GM12878 (cell line): ENCODE measurements around the gene ZCCHC8. TPM values are rescaled to one million over a fixed set of nuclear protein-coding genes. Genes with fewer than 3 reads are reported as not detected.

Experiments
- ATAC-seq: fragments of 200-7000 bp; cut with Tn5 transposase; 3 replicates; pipeline ENCODE4 v1.9.1; 2020; ENCODE audit warnings: mild to moderate bottlenecking, moderate library complexity
- BruUV-seq: library from RNA; stranded (reverse); fragments of 400-500 nt; replicated peaks from 2 replicates; lab custom pipeline; 2021; lab: Mats Ljungman, UMichigan
- CTCF ChIA-PET: fragments of 300-600 bp; sonication (Branson Sonifier 250); formaldehyde crosslinking; extraction: SDS; loops from one replicate; lab custom pipeline; 2021; ENCODE audit warnings: inconsistent platforms; lab: Yijun Ruan, JAX
- POLR2A ChIA-PET: fragments of 350-600 bp; formaldehyde crosslinking; extraction: SDS; loops from one replicate; lab custom pipeline; 2021; ENCODE audit warnings: inconsistent platforms; lab: Charles Lee
- RAD21 ChIA-PET: fragments of 300-600 bp; sonication (Branson Sonifier 250); formaldehyde crosslinking; loops from one replicate; lab custom pipeline; 2023; ENCODE audit warnings: antibody characterized with exemption; ENCODE audit not compliant: unreplicated experiment; lab: Charles Lee
- SMC1A ChIA-PET: fragments of 300-600 bp; sonication (Branson Sonifier 250); formaldehyde crosslinking; loops from one replicate; lab custom pipeline; 2023; ENCODE audit not compliant: unreplicated experiment, uncharacterized antibody; lab: Charles Lee
- DNase-seq: peaks from one replicate; pipeline ENCODE4 v3.0.0-alpha.2; 2011; ENCODE audit warnings: low read depth, low spot score
- FAIRE-seq: peaks from 3 replicates; lab custom pipeline; 2011; peaks lifted over from hg19 to GRCh38; lab: Jason Lieb, UNC
- H2AFZ ChIP-seq: 2 replicates; pipeline ENCODE4 v1.6.0; 2011; ENCODE audit warnings: low read depth, low read length, control low read depth; ENCODE audit not compliant: control insufficient read depth
- H3K27ac ChIP-seq: 2 replicates; pipeline ENCODE4 v1.5.1; 2011; ENCODE audit warnings: control low read depth; ENCODE audit not compliant: control insufficient read depth, insufficient read depth
- H3K27me3 ChIP-seq, 2 experiments: replicated peaks in 1 of 2; 2 replicates each; pipeline versions ENCODE4 v1.6.0 to v1.6.1; 2011; ENCODE audit warnings: low read length in 1 of 2; ENCODE audit not compliant: control insufficient read depth in 2 of 2, insufficient read depth in 2 of 2
- H3K36me3 ChIP-seq, 2 experiments: 2 replicates each; pipeline ENCODE4 v1.5.1; 2011; ENCODE audit warnings: low read length in 1 of 2; ENCODE audit not compliant: control insufficient read depth in 2 of 2, insufficient read depth in 2 of 2
- H3K4me1 ChIP-seq: 2 replicates; pipeline ENCODE4 v1.6.1; 2011; ENCODE audit warnings: mild to moderate bottlenecking, low read length, moderate library complexity, mixed read lengths; ENCODE audit not compliant: control insufficient read depth, insufficient read depth
- H3K4me2 ChIP-seq: 2 replicates; pipeline ENCODE4 v1.6.0; 2011; ENCODE audit warnings: control low read depth; ENCODE audit not compliant: control insufficient read depth, insufficient read depth
- H3K4me3 ChIP-seq: fragments of 200-600 bp; sonication (generic); 2 replicates; pipeline ENCODE4 v1.5.1; 2016
- H3K79me2 ChIP-seq: 2 replicates; pipeline ENCODE4 v1.6.0; 2011; ENCODE audit warnings: low read length; ENCODE audit not compliant: control insufficient read depth, insufficient read depth
- H3K9ac ChIP-seq: 2 replicates; pipeline ENCODE4 v1.8.0; 2011; ENCODE audit warnings: low read length, control low read depth, mixed read lengths; ENCODE audit not compliant: control insufficient read depth, insufficient read depth
- H3K9me3 ChIP-seq: replicated peaks from 3 replicates; pipeline ENCODE4 v1.5.1; 2011; ENCODE audit warnings: mild to moderate bottlenecking, low read length; ENCODE audit not compliant: control insufficient read depth, insufficient read depth
- H4K20me1 ChIP-seq: 2 replicates; pipeline ENCODE4 v1.6.0; 2011; ENCODE audit not compliant: control insufficient read depth, insufficient read depth
- ATF7 ChIP-seq: fragments of 450-650 bp; IDR thresholded peaks from 2 replicates; pipeline ENCODE4 v1.6.1; 2016; ENCODE audit warnings: low read depth, mild to moderate bottlenecking
- BHLHE40 ChIP-seq, 2 experiments: fragments of 450-650 bp in 1 of 2; IDR thresholded peaks; 2 replicates each; pipeline ENCODE4 v1.6.1; 2011 to 2017; ENCODE audit warnings: low read depth in 2 of 2, borderline replicate concordance in 1 of 2, improper control_type of control experiment in 1 of 2, low read length in 1 of 2, mild to moderate bottlenecking in 1 of 2
- FOXM1 ChIP-seq: IDR thresholded peaks from 2 replicates; pipeline ENCODE4 v1.6.1; 2012; ENCODE audit warnings: low read depth, mild to moderate bottlenecking, inconsistent platforms, low read length, moderate library complexity
- IRF5 ChIP-seq: fragments of 450-650 bp; IDR thresholded peaks from 2 replicates; pipeline ENCODE4 v1.6.1; 2017; ENCODE audit warnings: borderline replicate concordance
- MEF2A ChIP-seq: IDR thresholded peaks from 2 replicates; pipeline ENCODE4 v1.6.1; 2011; ENCODE audit warnings: low read depth, mild to moderate bottlenecking, low read length, moderate library complexity; ENCODE audit not compliant: insufficient read depth
- NFYA ChIP-seq: IDR thresholded peaks from 2 replicates; pipeline ENCODE4 v1.6.1; 2011; ENCODE audit warnings: low read depth, mild to moderate bottlenecking, low read length, improper control_type of control experiment, borderline replicate concordance
- ZNF384 ChIP-seq: IDR thresholded peaks from 2 replicates; pipeline ENCODE4 v1.6.1; 2012; ENCODE audit warnings: low read depth, mild to moderate bottlenecking, low read length, improper control_type of control experiment, borderline replicate concordance
- WGBS: methylation state at CpG from one replicate; pipeline ENCODE4 v1.1.6; 2016; ENCODE audit warnings: low lambda C conversion rate; ENCODE audit not compliant: insufficient replicate concordance, insufficient coverage; ENCODE audit errors: missing lambda C conversion rate; 5-methylcytosine and 5-hydroxymethylcytosine counted together
- in situ Hi-C: fragments of 300-500 bp; cut with MboI; formaldehyde crosslinking; loops from 9 replicates; pipeline ENCODE4 v1.14.3; 2018; ENCODE audit warnings: mixed read lengths
- intact Hi-C: fragments of 100-400 bp; cut with micrococcal nuclease; formaldehyde crosslinking; loops from one replicate; pipeline ENCODE4 v1.14.2; 2022; ENCODE audit not compliant: unreplicated experiment
- polyA plus RNA-seq, 11 experiments: library from polyadenylated mRNA; depleted of rRNA in 4 of 11; unstranded in 6 of 11; stranded (reverse) in 5 of 11; fragments of >200 nt; fragmentation: Nextera tagmentation in 4 of 11; fragmentation: Illumina TruSeq in 1 of 11; extraction: Ambion mirVana in 4 of 11; extraction: Trizol in 1 of 11; gene quantifications; 1 replicate in 1 of 11; 2 replicates in 10 of 11; pipeline versions ENCODE4 v1.2.1 to v1.2.3, GENCODE V29; 2011 to 2016; ENCODE audit warnings: inconsistent platforms in 2 of 11, missing spikeins in 2 of 11, low read depth in 1 of 11
- total RNA-seq, 4 experiments: library from RNA; depleted of rRNA in 3 of 4; stranded (reverse); fragments of >200 nt in 3 of 4; fragmentation: Illumina TruSeq in 1 of 4; extraction: Trizol in 1 of 4; gene quantifications; 2 replicates each; pipeline versions ENCODE4 v1.2.1 to v1.2.3, GENCODE V29; 2013 to 2021
- TF ChIP-seq, protein P1 (sequence below): fragments of 150-350 bp; IDR thresholded peaks from 2 replicates; pipeline ENCODE4 v1.6.1; 2016; ENCODE audit warnings: low read depth, low read length

ZCCHC8 gene
- total and polyA plus RNA-seq, 10 of the 15 experiments (the other 5 are each of a cell fraction or from before 2014, with no cell fraction given): 8.8 to 34.8 (median 21.7) TPM

DNA sequence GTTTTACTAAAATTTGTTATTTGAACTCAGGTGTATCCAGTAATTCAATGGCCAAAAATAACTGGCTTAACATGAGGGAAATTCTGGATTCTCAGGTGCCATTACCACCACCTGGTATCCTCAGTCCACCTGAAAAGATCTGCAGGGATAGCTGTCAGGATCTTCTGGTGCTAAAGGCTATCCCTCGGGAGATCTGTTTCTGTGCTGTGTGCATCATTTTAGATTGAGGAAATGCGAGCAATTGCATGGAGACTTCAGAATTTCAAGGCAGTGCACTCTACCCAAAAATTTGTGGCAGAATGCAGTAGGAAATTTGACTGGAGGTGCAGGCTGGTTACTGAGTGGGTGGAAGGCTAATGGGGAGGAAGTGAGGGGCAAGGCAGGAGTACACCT lies 26.4 kb downstream of the ZCCHC8 start:
- no peak for FAIRE-seq
- in situ Hi-C loops: no loop called here
- peak; percentile 20 for ATAC-seq
- WGBS: 19% methylated on average over 2 of the region's 2 CpGs
- peak overlapping the region; percentile 40; the same call in 1 of the 2 replicates for H3K4me2 ChIP-seq
- H4K20me1 ChIP-seq: no peaks in the 10 kb centered on the region
- H3K9me3 ChIP-seq: no peaks in the 10 kb centered on the region
- DNase-seq: no peak
- H3K4me1 ChIP-seq: peaks cover 24% of the 10 kb centered on the region
- TF ChIP-seq MEF2A (0 out of 2 replicates have a peak, but pooled peaks have one; percentile 1), ZNF384 (no peak)
- TF ChIP-seq, all 136 proteins: peak for 1
- no TSS peak for BruUV-seq
- ChIA-PET POLR2A (interaction anchor here (0.6 to 1.3 kb wide), 2 partner anchors 60 to 83 kb away, joined by 3 to 4 read pairs; no protein-coding TSS in a partner anchor), RAD21 (interaction anchor here (3.0 to 6.3 kb wide), 2 partner anchors 71 to 75 kb away, joined by 18 to 113 read pairs; no protein-coding TSS in a partner anchor), CTCF (interaction anchor here (0.7 to 7.6 kb wide), 5 partner anchors 15 to 76 kb away, joined by 3 to 246 read pairs (median 9); no protein-coding TSS in a partner anchor), SMC1A (interaction anchor here (0.6 to 5.4 kb wide), 10 partner anchors 17 to 73 kb away, joined by 3 to 147 read pairs (median 4); partner anchors contain the start of genes CLIP1 and ZCCHC8)
- H3K79me2 ChIP-seq: no peaks in the 10 kb centered on the region
- no peak overlapping the region for H3K4me3 ChIP-seq
- intact Hi-C loops: no loop called here
- H3K36me3 ChIP-seq: peaks cover 10 to 32% of the 10 kb centered on the region in 2 experiments
- H3K27ac ChIP-seq: no peak overlapping the region
- H3K9ac ChIP-seq: no peak overlapping the region
- no peaks in the 10 kb centered on the region for H3K27me3 ChIP-seq
- no peak overlapping the region for H2AFZ ChIP-seq

- Histone ChIP-seq H2AFZ (no peak overlapping the region), H3K4me3 (no peak overlapping the region), H3K4me1 (peaks cover 24% of the 10 kb centered on the region), H3K27me3 (no peaks in the 10 kb centered on the region), H3K79me2 (no peaks in the 10 kb centered on the region), H3K27ac (no peak overlapping the region), H3K9me3 (no peaks in the 10 kb centered on the region), H3K4me2 (no peak overlapping the region; the same call in 1 of the 2 replicates), H3K36me3 (peaks cover 10 to 32% of the 10 kb centered on the region in 2 experiments), H3K9ac (no peak overlapping the region), H4K20me1 (no peaks in the 10 kb centered on the region)
- in situ Hi-C loops (no loop called here), intact Hi-C loops (loop anchor here (1.0 kb wide), 1 partner anchor 48 kb away; no protein-coding TSS in a partner anchor)
- BruUV-seq: no TSS peak
- no peak for FAIRE-seq
- ChIA-PET CTCF (interaction anchor here (0.7 to 7.6 kb wide), 21 partner anchors 11 to 137 kb away, joined by 3 to 246 read pairs (median 4); no protein-coding TSS in a partner anchor), POLR2A (interaction anchor here (0.5 to 1.3 kb wide), 5 partner anchors 18 to 272 kb away, joined by 3 to 4 read pairs (median 3); no protein-coding TSS in a partner anchor), SMC1A (interaction anchor here (0.6 to 5.4 kb wide), 15 partner anchors 9 to 107 kb away, joined by 3 to 147 read pairs (median 4); partner anchors contain the start of genes CLIP1 and ZCCHC8), RAD21 (interaction anchor here (1.0 to 6.3 kb wide), 3 partner anchors 56 to 74 kb away, joined by 3 to 113 read pairs (median 18); no protein-coding TSS in a partner anchor)
- ATAC-seq: peak; percentile 93
- WGBS: 62% methylated on average over 19 of the region's 19 CpGs
- DNase-seq: peak; percentile 26
- 0 out of 4 replicates have a peak, but pooled peaks of 1 of the 2 experiments have one; percentile 13 for TF ChIP-seq BHLHE40 (IDR thresholded peaks at IDR 0.05; ENCODE audit: borderline replicate concordance in 1 of 2, low read depth in 2 of 2, low read length in 1 of 2)
- TF ChIP-seq IRF5: no peak
- TF ChIP-seq NFYA: no peak
- TF ChIP-seq ATF7: no peak
- TF ChIP-seq, protein P1, sequence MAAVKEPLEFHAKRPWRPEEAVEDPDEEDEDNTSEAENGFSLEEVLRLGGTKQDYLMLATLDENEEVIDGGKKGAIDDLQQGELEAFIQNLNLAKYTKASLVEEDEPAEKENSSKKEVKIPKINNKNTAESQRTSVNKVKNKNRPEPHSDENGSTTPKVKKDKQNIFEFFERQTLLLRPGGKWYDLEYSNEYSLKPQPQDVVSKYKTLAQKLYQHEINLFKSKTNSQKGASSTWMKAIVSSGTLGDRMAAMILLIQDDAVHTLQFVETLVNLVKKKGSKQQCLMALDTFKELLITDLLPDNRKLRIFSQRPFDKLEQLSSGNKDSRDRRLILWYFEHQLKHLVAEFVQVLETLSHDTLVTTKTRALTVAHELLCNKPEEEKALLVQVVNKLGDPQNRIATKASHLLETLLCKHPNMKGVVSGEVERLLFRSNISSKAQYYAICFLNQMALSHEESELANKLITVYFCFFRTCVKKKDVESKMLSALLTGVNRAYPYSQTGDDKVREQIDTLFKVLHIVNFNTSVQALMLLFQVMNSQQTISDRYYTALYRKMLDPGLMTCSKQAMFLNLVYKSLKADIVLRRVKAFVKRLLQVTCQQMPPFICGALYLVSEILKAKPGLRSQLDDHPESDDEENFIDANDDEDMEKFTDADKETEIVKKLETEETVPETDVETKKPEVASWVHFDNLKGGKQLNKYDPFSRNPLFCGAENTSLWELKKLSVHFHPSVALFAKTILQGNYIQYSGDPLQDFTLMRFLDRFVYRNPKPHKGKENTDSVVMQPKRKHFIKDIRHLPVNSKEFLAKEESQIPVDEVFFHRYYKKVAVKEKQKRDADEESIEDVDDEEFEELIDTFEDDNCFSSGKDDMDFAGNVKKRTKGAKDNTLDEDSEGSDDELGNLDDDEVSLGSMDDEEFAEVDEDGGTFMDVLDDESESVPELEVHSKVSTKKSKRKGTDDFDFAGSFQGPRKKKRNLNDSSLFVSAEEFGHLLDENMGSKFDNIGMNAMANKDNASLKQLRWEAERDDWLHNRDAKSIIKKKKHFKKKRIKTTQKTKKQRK: no peak
- no peak for TF ChIP-seq FOXM1
Measured at GRCh38 chr12:122473543-122474323, 27.0 kb downstream of the ZCCHC8 start.
